GM12878 (cell line): ENCODE measurements around the gene CFAP61. TPM values are rescaled to one million over a fixed set of nuclear protein-coding genes. Genes with fewer than 3 reads are reported as not detected.

ENCODE experiments used
- ATAC-seq: fragments of 200-7000 bp; cut with Tn5 transposase; 3 replicates; pipeline ENCODE4 v1.9.1; 2020; ENCODE audit warnings: mild to moderate bottlenecking, moderate library complexity
- BruUV-seq: library from RNA; stranded (reverse); fragments of 400-500 nt; replicated peaks from 2 replicates; lab custom pipeline; 2021; lab: Mats Ljungman, UMichigan
- CTCF ChIA-PET: fragments of 300-600 bp; sonication (Branson Sonifier 250); formaldehyde crosslinking; extraction: SDS; loops from one replicate; lab custom pipeline; 2021; ENCODE audit warnings: inconsistent platforms; lab: Yijun Ruan, JAX
- POLR2A ChIA-PET: fragments of 350-600 bp; formaldehyde crosslinking; extraction: SDS; loops from one replicate; lab custom pipeline; 2021; ENCODE audit warnings: inconsistent platforms; lab: Charles Lee
- RAD21 ChIA-PET: fragments of 300-600 bp; sonication (Branson Sonifier 250); formaldehyde crosslinking; loops from one replicate; lab custom pipeline; 2023; ENCODE audit warnings: antibody characterized with exemption; ENCODE audit not compliant: unreplicated experiment; lab: Charles Lee
- SMC1A ChIA-PET: fragments of 300-600 bp; sonication (Branson Sonifier 250); formaldehyde crosslinking; loops from one replicate; lab custom pipeline; 2023; ENCODE audit not compliant: unreplicated experiment, uncharacterized antibody; lab: Charles Lee
- DNase-seq: peaks from one replicate; pipeline ENCODE4 v3.0.0-alpha.2; 2011; ENCODE audit warnings: low read depth, low spot score
- FAIRE-seq: peaks from 3 replicates; lab custom pipeline; 2011; peaks lifted over from hg19 to GRCh38; lab: Jason Lieb, UNC
- H2AFZ ChIP-seq: 2 replicates; pipeline ENCODE4 v1.6.0; 2011; ENCODE audit warnings: low read depth, low read length, control low read depth; ENCODE audit not compliant: control insufficient read depth
- H3K27ac ChIP-seq: 2 replicates; pipeline ENCODE4 v1.5.1; 2011; ENCODE audit warnings: control low read depth; ENCODE audit not compliant: control insufficient read depth, insufficient read depth
- H3K27me3 ChIP-seq, 2 experiments: replicated peaks in 1 of 2; 2 replicates each; pipeline versions ENCODE4 v1.6.0 to v1.6.1; 2011; ENCODE audit warnings: low read length in 1 of 2; ENCODE audit not compliant: control insufficient read depth in 2 of 2, insufficient read depth in 2 of 2
- H3K36me3 ChIP-seq, 2 experiments: 2 replicates each; pipeline ENCODE4 v1.5.1; 2011; ENCODE audit warnings: low read length in 1 of 2; ENCODE audit not compliant: control insufficient read depth in 2 of 2, insufficient read depth in 2 of 2
- H3K4me1 ChIP-seq: 2 replicates; pipeline ENCODE4 v1.6.1; 2011; ENCODE audit warnings: mild to moderate bottlenecking, low read length, moderate library complexity, mixed read lengths; ENCODE audit not compliant: control insufficient read depth, insufficient read depth
- H3K4me2 ChIP-seq: 2 replicates; pipeline ENCODE4 v1.6.0; 2011; ENCODE audit warnings: control low read depth; ENCODE audit not compliant: control insufficient read depth, insufficient read depth
- H3K4me3 ChIP-seq: fragments of 200-600 bp; sonication (generic); 2 replicates; pipeline ENCODE4 v1.5.1; 2016
- H3K79me2 ChIP-seq: 2 replicates; pipeline ENCODE4 v1.6.0; 2011; ENCODE audit warnings: low read length; ENCODE audit not compliant: control insufficient read depth, insufficient read depth
- H3K9ac ChIP-seq: 2 replicates; pipeline ENCODE4 v1.8.0; 2011; ENCODE audit warnings: low read length, control low read depth, mixed read lengths; ENCODE audit not compliant: control insufficient read depth, insufficient read depth
- H3K9me3 ChIP-seq: replicated peaks from 3 replicates; pipeline ENCODE4 v1.5.1; 2011; ENCODE audit warnings: mild to moderate bottlenecking, low read length; ENCODE audit not compliant: control insufficient read depth, insufficient read depth
- H4K20me1 ChIP-seq: 2 replicates; pipeline ENCODE4 v1.6.0; 2011; ENCODE audit not compliant: control insufficient read depth, insufficient read depth
- BCL3 ChIP-seq: IDR thresholded peaks from 2 replicates; pipeline ENCODE4 v1.6.1; 2011; ENCODE audit warnings: borderline replicate concordance, low read depth, mild to moderate bottlenecking, moderate library complexity, low read length; ENCODE audit not compliant: insufficient read depth, poor library complexity, severe bottlenecking
- BHLHE40 ChIP-seq, 2 experiments: fragments of 450-650 bp in 1 of 2; IDR thresholded peaks; 2 replicates each; pipeline ENCODE4 v1.6.1; 2011 to 2017; ENCODE audit warnings: low read depth in 2 of 2, borderline replicate concordance in 1 of 2, improper control_type of control experiment in 1 of 2, low read length in 1 of 2, mild to moderate bottlenecking in 1 of 2
- CHD4 ChIP-seq: fragments of 200-600 bp; sonication (generic); IDR thresholded peaks from 2 replicates; pipeline ENCODE4 v1.6.1; 2016; ENCODE audit warnings: mild to moderate bottlenecking
- MLLT1 ChIP-seq: fragments of 450-650 bp; IDR thresholded peaks from 2 replicates; pipeline ENCODE4 v1.6.1; 2016; ENCODE audit warnings: mild to moderate bottlenecking
- NFYA ChIP-seq: IDR thresholded peaks from 2 replicates; pipeline ENCODE4 v1.6.1; 2011; ENCODE audit warnings: low read depth, mild to moderate bottlenecking, low read length, improper control_type of control experiment, borderline replicate concordance
- PML ChIP-seq: IDR thresholded peaks from 2 replicates; pipeline ENCODE4 v1.6.1; 2012; ENCODE audit warnings: low read length, inconsistent platforms
- POU2F2 ChIP-seq: IDR thresholded peaks from 3 replicates; pipeline ENCODE4 v1.6.1; 2011; ENCODE audit warnings: low read depth, mild to moderate bottlenecking, low read length, borderline replicate concordance
- RAD51 ChIP-seq: fragments of 450-650 bp; IDR thresholded peaks from 2 replicates; pipeline ENCODE4 v1.6.1; 2016; ENCODE audit warnings: moderate library complexity, mild to moderate bottlenecking, inconsistent platforms
- RB1 ChIP-seq: fragments of 450-650 bp; formaldehyde crosslinking; IDR thresholded peaks from 2 replicates; pipeline ENCODE4 v1.6.1; 2017; ENCODE audit warnings: mild to moderate bottlenecking, borderline replicate concordance
- RBBP5 ChIP-seq: fragments of 200-600 bp; sonication (generic); conservative IDR thresholded peaks from 2 replicates; pipeline ENCODE4 v1.6.1; 2016
- RCOR1 ChIP-seq: conservative IDR thresholded peaks from 2 replicates; pipeline ENCODE4 v1.6.1; 2012; ENCODE audit warnings: low read depth, low read length, improper control_type of control experiment
- TCF12 ChIP-seq: IDR thresholded peaks from 2 replicates; pipeline ENCODE4 v1.6.1; 2011; ENCODE audit warnings: low read depth, mild to moderate bottlenecking, low read length
- ZSCAN29 ChIP-seq: fragments of 450-650 bp; IDR thresholded peaks from 2 replicates; pipeline ENCODE4 v1.6.1; 2017; ENCODE audit warnings: mild to moderate bottlenecking, moderate library complexity
- WGBS: methylation state at CpG from one replicate; pipeline ENCODE4 v1.1.6; 2016; ENCODE audit warnings: low lambda C conversion rate; ENCODE audit not compliant: insufficient replicate concordance, insufficient coverage; ENCODE audit errors: missing lambda C conversion rate; 5-methylcytosine and 5-hydroxymethylcytosine counted together
- in situ Hi-C: fragments of 300-500 bp; cut with MboI; formaldehyde crosslinking; loops from 9 replicates; pipeline ENCODE4 v1.14.3; 2018; ENCODE audit warnings: mixed read lengths
- intact Hi-C: fragments of 100-400 bp; cut with micrococcal nuclease; formaldehyde crosslinking; loops from one replicate; pipeline ENCODE4 v1.14.2; 2022; ENCODE audit not compliant: unreplicated experiment
- polyA plus RNA-seq, 11 experiments: library from polyadenylated mRNA; depleted of rRNA in 4 of 11; unstranded in 6 of 11; stranded (reverse) in 5 of 11; fragments of >200 nt; fragmentation: Nextera tagmentation in 4 of 11; fragmentation: Illumina TruSeq in 1 of 11; extraction: Ambion mirVana in 4 of 11; extraction: Trizol in 1 of 11; gene quantifications; 1 replicate in 1 of 11; 2 replicates in 10 of 11; pipeline versions ENCODE4 v1.2.1 to v1.2.3, GENCODE V29; 2011 to 2016; ENCODE audit warnings: inconsistent platforms in 2 of 11, missing spikeins in 2 of 11, low read depth in 1 of 11
- total RNA-seq, 4 experiments: library from RNA; depleted of rRNA in 3 of 4; stranded (reverse); fragments of >200 nt in 3 of 4; fragmentation: Illumina TruSeq in 1 of 4; extraction: Trizol in 1 of 4; gene quantifications; 2 replicates each; pipeline versions ENCODE4 v1.2.1 to v1.2.3, GENCODE V29; 2013 to 2021
- TF ChIP-seq, protein P1 (sequence below): fragments of 450-650 bp; IDR thresholded peaks from 2 replicates; pipeline ENCODE4 v1.6.1; 2017; ENCODE audit warnings: low read depth, mild to moderate bottlenecking, moderate library complexity

The CFAP61 gene
- total and polyA plus RNA-seq, 10 of the 15 experiments (the other 5 are each of a cell fraction or from before 2014, with no cell fraction given): 0.11 to 0.41 (median 0.24) TPM; not detected in 7

DNA sequence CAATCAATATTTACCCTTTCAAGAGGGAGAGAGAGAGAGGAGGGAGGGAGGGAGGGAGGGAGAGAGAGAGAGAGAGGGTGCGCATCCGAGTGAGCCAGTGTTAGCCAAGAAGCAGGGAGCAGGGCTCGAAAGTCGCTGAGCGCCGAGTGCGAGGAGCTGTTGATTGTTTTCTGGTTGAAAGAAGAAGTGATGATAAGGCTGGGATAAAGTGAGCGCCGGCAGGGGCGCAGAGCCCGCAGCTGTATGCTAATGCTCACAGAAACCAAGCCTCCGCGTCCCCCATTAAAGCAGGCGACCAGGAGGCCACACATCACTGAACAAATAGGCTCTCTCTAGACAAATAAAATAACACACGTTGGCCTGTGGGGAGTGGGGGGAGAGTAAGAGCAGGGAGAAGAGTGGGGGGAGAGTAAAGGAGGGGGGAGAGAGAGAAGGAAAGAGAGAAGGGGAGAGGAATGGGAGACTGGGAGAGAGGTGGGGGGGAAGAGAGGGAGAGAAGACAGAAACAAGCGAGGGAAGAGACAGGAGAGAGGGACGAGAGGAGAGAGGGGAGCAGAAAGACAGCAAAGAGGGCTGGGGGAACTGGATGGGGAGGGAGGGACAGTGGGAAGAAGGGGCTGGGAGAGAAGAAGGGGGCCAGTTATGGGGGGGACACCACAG lies 310.6 kb downstream of the CFAP61 start:
- in situ Hi-C loops: loop anchor here (5.0 kb wide), 1 partner anchor 204 kb away; no protein-coding TSS in a partner anchor
- ChIA-PET POLR2A (no interaction called here), SMC1A (no interaction called here), CTCF (no interaction called here), RAD21 (interaction anchor here (0.9 to 1.0 kb wide), 2 partner anchors 89 to 231 kb away, joined by 3 read pairs; no protein-coding TSS in a partner anchor)
- H3K27ac ChIP-seq: no peak overlapping the region
- DNase-seq (no peak), FAIRE-seq (no peak), ATAC-seq (peak; percentile 66)
- peaks cover 18 to 37% of the 10 kb centered on the region in 2 experiments for H3K27me3 ChIP-seq
- TF ChIP-seq RB1 (no peak), BHLHE40 (IDR thresholded peaks at IDR 0.05; ENCODE audit: borderline replicate concordance in 1 of 2, low read depth in 2 of 2, low read length in 1 of 2) (peak in 1 of 2 experiments; percentile 25; a peak in 1 of 4 replicates), ZSCAN29 (no peak), CHD4 (no peak), RCOR1 (no peak), BCL3 (no peak), MLLT1 (peak; percentile 76), NFYA (no peak), PML (no peak), TCF12 (peak; percentile 89), RBBP5 (no peak), RAD51 (no peak), POU2F2 (peak; percentile 67; the same call in 1 of the 3 replicates)
- TF ChIP-seq, protein P1, sequence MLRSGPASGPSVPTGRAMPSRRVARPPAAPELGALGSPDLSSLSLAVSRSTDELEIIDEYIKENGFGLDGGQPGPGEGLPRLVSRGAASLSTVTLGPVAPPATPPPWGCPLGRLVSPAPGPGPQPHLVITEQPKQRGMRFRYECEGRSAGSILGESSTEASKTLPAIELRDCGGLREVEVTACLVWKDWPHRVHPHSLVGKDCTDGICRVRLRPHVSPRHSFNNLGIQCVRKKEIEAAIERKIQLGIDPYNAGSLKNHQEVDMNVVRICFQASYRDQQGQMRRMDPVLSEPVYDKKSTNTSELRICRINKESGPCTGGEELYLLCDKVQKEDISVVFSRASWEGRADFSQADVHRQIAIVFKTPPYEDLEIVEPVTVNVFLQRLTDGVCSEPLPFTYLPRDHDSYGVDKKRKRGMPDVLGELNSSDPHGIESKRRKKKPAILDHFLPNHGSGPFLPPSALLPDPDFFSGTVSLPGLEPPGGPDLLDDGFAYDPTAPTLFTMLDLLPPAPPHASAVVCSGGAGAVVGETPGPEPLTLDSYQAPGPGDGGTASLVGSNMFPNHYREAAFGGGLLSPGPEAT: 0 out of 2 replicates have a peak, but pooled peaks have one; percentile 17
- H2AFZ ChIP-seq: no peak overlapping the region
- H3K4me1 ChIP-seq: no peaks in the 10 kb centered on the region
- no peak overlapping the region for H3K9ac ChIP-seq
- H3K9me3 ChIP-seq: no peaks in the 10 kb centered on the region
- BruUV-seq: no TSS peak
- H3K36me3 ChIP-seq: no peaks in the 10 kb centered on the region
- no peak overlapping the region for H3K4me2 ChIP-seq
- no peaks in the 10 kb centered on the region for H3K79me2 ChIP-seq
- H3K4me3 ChIP-seq: no peak overlapping the region
- 18% methylated on average over 13 of the region's 17 CpGs for WGBS
- H4K20me1 ChIP-seq: no peaks in the 10 kb centered on the region
- intact Hi-C loops: loop anchor here (1.0 to 10.0 kb wide), 3 partner anchors 122 to 278 kb away; no protein-coding TSS in a partner anchor
